Esophagus (tissue), 2 donors: ENCODE results near the gene MBNL2. TPM values are rescaled to one million over a fixed set of nuclear protein-coding genes. Genes with fewer than 3 reads are reported as not detected.

Experiments used
- H3K27ac ChIP-seq, 2 donors: one replicate each; pipeline ENCODE4 v1.5.1; 2013; ENCODE audit warnings: low read depth in 2 of 2, mild to moderate bottlenecking in 2 of 2, inconsistent platforms in 1 of 2, low read length in 1 of 2, moderate library complexity in 1 of 2
- H3K27me3 ChIP-seq, 2 donors: one replicate each; pipeline ENCODE4 v1.6.1; 2013; ENCODE audit warnings: low read length in 2 of 2, control low read depth in 1 of 2, mild to moderate bottlenecking in 1 of 2; ENCODE audit not compliant: insufficient read depth in 2 of 2, control insufficient read depth in 1 of 2
- H3K36me3 ChIP-seq, 2 donors: one replicate each; pipeline ENCODE4 v1.6.1; 2013; ENCODE audit warnings: low read length in 1 of 2; ENCODE audit not compliant: control insufficient read depth in 2 of 2, insufficient read depth in 2 of 2
- H3K4me1 ChIP-seq, 2 donors: one replicate each; pipeline ENCODE4 v1.6.1; 2013; ENCODE audit warnings: low read length in 1 of 2; ENCODE audit not compliant: control insufficient read depth in 2 of 2, insufficient read depth in 2 of 2
- H3K4me3 ChIP-seq, 2 donors: one replicate each; pipeline ENCODE4 v1.5.1; 2013; ENCODE audit warnings: low read length in 2 of 2, mild to moderate bottlenecking in 2 of 2, low read depth in 1 of 2, moderate library complexity in 1 of 2
- H3K9me3 ChIP-seq, 2 donors: one replicate each; pipeline ENCODE4 v1.6.1; 2013; ENCODE audit warnings: mild to moderate bottlenecking in 2 of 2, low read depth in 1 of 2, low read length in 1 of 2, moderate library complexity in 1 of 2; ENCODE audit not compliant: control insufficient read depth in 2 of 2, insufficient read depth in 1 of 2
- WGBS, 2 donors: extraction: QIAGEN DNeasy Blood & Tissue Kit; methylation state at CpG; one replicate each; pipeline ENCODE4 v1.1.7; 2013; 5-methylcytosine and 5-hydroxymethylcytosine counted together
- polyA plus RNA-seq, 2 donors: library from polyadenylated mRNA; stranded (reverse); fragments of 200-250 nt; gene quantifications; one replicate each; pipeline ENCODE4 v1.2.3, GENCODE V29; 2013
- donor health status: healthy with polysubstance abuse.
- donor health status: Bipolar disorder and iron deficiency.

Gene MBNL2
- polyA plus RNA-seq, 2 donors = 4.9 to 10.3 TPM

DNA sequence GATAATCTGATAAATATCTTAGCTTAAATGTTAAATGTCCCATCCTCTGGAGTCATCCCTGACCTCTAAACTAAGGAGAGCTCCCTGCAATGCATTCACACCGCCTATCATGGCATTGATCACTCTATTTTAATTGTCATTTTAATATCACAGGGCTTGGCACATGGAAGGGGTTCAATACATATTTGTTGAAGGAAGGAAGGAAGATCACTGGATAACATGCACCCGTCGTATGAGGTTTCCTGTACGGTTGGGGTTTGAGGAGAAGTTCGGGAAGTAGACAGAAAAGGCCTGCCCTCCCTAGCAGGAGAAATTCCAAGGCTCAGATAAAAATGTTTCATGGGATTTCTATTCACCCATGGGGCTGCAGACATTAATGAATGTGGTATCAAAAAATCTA lies 102.0 kb downstream of the MBNL2 start:
- WGBS, 2 donors = 90% methylated on average over 5 of the region's 5 CpGs
- H3K27me3 ChIP-seq = no peaks in the 10 kb centered on the region
- no peak overlapping the region for H3K27ac ChIP-seq
- H3K4me1 ChIP-seq = peaks cover 0 to 1% of the 10 kb centered on the region in 2 donors
- H3K36me3 ChIP-seq = peaks cover 2 to 3% of the 10 kb centered on the region in 2 donors
- H3K9me3 ChIP-seq = no peaks in the 10 kb centered on the region
- no peak overlapping the region for H3K4me3 ChIP-seq

- no peak overlapping the region for H3K27ac ChIP-seq
- H3K9me3 ChIP-seq = no peaks in the 10 kb centered on the region
- H3K4me1 ChIP-seq = peaks cover 2% of the 10 kb centered on the region in 2 donors
These were observed 103.6 kb downstream of the MBNL2 start for GRCh38 chr13:97325738-97326137.

DNA sequence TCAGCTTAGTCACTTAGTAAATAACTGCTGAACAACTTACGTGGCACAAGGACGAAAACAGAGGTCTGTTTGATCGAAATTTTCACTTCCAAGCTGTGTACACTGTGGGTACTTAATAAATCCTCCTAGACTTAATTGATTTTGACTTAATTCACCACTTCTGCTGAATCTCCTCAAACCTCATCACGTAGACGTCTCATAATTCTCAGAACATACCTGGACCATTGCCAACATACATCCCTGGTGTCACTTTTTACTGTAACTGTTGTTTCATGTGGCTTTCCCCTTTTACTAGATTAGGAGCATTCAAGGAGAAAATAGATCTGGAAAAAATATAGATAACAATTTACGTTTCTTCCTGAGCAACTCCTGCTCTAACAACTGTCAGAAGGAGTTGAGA lies 105.0 kb downstream of the MBNL2 start:
- Histone ChIP-seq H3K4me3 (no peak overlapping the region), H3K36me3 (peaks cover 2 to 3% of the 10 kb centered on the region in 2 donors), H3K4me1 (peaks cover 2% of the 10 kb centered on the region in 2 donors), H3K27me3 (no peaks in the 10 kb centered on the region), H3K9me3 (no peaks in the 10 kb centered on the region), H3K27ac (no peak overlapping the region)
- 72% methylated on average over 6 of the region's 6 CpGs for WGBS, 2 donors

More at GRCh38 chr13:97325738-97326137, 103.6 kb downstream of the MBNL2 start:
- Histone ChIP-seq H3K4me3 (no peak overlapping the region), H3K36me3 (peaks cover 2 to 3% of the 10 kb centered on the region in 2 donors), H3K27me3 (no peaks in the 10 kb centered on the region)

- Histone ChIP-seq H3K4me1 (peaks cover 2% of the 10 kb centered on the region in 2 donors), H3K4me3 (no peak overlapping the region), H3K9me3 (no peaks in the 10 kb centered on the region), H3K36me3 (peaks cover under 1 to 2% of the 10 kb centered on the region in 2 donors), H3K27me3 (no peaks in the 10 kb centered on the region), H3K27ac (no peak overlapping the region)
- WGBS, 2 donors = 42 to 54% methylated on average over 4 of the region's 4 CpGs
These were observed 105.5 kb downstream of the MBNL2 start for GRCh38 chr13:97327506-97328221.

DNA sequence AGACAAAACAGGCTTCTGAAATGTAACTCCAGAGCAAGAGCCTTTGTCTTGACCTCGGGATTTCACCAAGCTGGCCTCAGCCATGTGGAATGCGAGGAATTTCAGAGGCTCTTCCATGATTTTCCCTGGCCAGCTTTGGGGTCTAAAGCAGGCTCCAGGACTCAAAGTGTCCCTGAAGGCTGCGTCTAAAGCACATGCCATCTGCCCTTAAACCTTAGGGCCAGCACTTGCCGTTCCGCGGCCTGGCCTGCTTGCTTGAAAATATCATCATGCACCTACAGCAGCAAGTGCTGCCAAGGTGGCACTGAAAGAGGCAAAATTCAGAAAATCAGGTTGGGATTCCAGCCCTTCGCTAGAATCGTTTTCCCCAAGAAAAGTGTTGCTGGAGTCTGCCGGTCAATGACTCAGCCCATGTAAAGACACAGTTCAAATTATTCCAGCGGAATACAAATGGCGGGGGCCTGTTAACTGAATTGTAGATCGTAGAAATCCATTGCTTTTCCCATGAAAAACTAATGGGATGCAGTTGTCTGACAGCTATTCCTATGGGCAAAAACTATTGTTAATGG lies 106.2 kb downstream of the MBNL2 start:
- no peaks in the 10 kb centered on the region for H3K9me3 ChIP-seq
- 73% methylated on average over 12 of the region's 12 CpGs for WGBS, 2 donors
- H3K27ac ChIP-seq = peak overlapping the region; percentile 26 to 63
- peaks cover 0 to 2% of the 10 kb centered on the region in 2 donors for H3K36me3 ChIP-seq
- no peaks in the 10 kb centered on the region for H3K27me3 ChIP-seq
- H3K4me1 ChIP-seq = peaks cover 2% of the 10 kb centered on the region in 2 donors
- H3K4me3 ChIP-seq = no peak overlapping the region

DNA sequence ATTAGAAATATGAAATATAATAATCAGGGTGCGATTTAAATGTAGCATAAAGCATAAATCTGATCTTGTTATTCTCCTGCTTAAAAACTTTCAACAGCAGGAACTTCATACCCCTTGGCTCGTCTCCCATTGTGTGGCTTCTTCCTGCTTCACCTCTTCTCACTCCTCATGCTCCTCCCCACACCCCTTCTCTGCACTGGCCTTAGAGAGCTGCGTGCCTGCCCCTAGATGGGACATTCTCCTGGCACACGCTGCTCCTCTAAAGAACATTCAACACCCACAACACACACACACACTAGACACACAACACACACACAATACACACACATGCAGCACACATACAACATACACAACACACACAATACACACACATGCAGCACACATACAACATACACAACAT lies 107.2 kb downstream of the MBNL2 start:
- Histone ChIP-seq H3K9me3 (no peaks in the 10 kb centered on the region), H3K4me3 (no peak overlapping the region), H3K27me3 (no peaks in the 10 kb centered on the region), H3K27ac (no peak overlapping the region), H3K4me1 (peaks cover 2% of the 10 kb centered on the region in 2 donors), H3K36me3 (peaks cover 0 to 2% of the 10 kb centered on the region in 2 donors)
- WGBS, 2 donors = 61 to 65% methylated on average over 4 of the region's 4 CpGs

DNA sequence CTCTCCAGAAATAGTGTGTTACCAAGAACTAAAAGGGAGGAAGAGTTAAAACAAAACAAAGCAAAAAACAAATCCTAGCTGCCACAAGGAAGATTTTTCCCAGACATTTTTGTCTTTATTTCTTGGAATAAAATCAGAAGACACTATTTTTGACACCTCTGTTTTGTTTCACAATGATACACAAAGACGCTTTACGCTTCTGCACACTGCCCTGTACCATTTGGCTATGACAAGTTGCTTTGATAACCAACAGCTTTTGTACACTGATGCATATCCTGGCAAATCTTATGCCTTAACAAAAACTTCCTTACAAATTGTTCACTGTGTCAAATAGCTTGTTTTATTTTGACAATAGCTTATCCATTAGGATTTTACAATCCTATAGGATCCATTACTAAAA lies 108.3 kb downstream of the MBNL2 start:
- peaks cover 2 to 4% of the 10 kb centered on the region in 2 donors for H3K4me1 ChIP-seq
- no peak overlapping the region for H3K27ac ChIP-seq
- H3K36me3 ChIP-seq = peaks cover 0 to 2% of the 10 kb centered on the region in 2 donors
- 81% methylated on average over 2 of the region's 2 CpGs for WGBS, 2 donors
- no peak overlapping the region for H3K4me3 ChIP-seq
- no peaks in the 10 kb centered on the region for H3K27me3 ChIP-seq
- no peaks in the 10 kb centered on the region for H3K9me3 ChIP-seq

DNA sequence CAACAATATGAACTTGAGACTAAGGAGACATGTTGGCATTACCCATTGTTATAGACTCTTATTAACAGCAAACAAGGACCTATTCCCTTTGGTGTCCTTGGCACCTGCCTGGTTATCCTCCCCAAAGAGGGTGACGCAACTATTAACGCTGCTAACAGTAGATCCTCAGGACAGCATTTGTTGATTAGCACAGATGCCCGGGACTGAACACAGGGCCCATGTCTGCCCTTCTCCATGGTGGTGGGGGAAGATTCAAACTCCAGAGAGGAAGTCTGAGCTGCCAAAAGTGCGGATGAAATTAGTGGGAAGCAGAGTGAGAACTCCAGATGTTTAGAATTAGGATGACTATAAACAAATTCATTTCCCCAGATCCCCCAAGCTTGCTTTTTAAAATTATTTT lies 110.6 kb downstream of the MBNL2 start:
- WGBS, 2 donors = 69 to 72% methylated on average over 4 of the region's 4 CpGs
- H3K9me3 ChIP-seq = no peaks in the 10 kb centered on the region
- peaks cover 2 to 4% of the 10 kb centered on the region in 2 donors for H3K4me1 ChIP-seq
- H3K36me3 ChIP-seq = peaks cover 0 to 7% of the 10 kb centered on the region in 2 donors
- H3K4me3 ChIP-seq = no peak overlapping the region
- no peak overlapping the region for H3K27ac ChIP-seq
- no peaks in the 10 kb centered on the region for H3K27me3 ChIP-seq

DNA sequence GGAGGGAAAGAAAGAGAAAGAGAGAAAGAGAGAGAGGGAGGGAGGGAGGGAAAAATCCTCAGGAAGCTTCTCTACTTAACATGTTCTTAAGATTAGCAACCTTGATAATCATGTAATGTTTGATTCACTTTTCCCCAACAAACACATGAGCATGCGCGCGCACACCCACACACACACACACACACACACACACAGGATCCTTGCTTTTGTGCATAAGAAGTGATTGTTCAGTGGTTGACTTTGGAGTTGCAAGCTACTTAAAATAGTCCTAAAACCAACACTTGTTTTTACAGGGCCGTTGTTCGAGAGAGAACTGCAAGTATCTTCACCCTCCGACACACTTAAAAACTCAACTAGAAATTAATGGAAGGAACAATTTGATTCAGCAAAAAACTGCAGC lies 111.8 kb downstream of the MBNL2 start:
- 86 to 90% methylated on average over 6 of the region's 6 CpGs for whole genome bisulfite sequencing, 2 donors
- H3K4me3 ChIP-seq = no peak overlapping the region
- no peaks in the 10 kb centered on the region for H3K27me3 ChIP-seq
- peaks cover 4 to 6% of the 10 kb centered on the region in 2 donors for H3K4me1 ChIP-seq
- H3K9me3 ChIP-seq = no peaks in the 10 kb centered on the region
- no peak overlapping the region for H3K27ac ChIP-seq
- peaks cover 4 to 7% of the 10 kb centered on the region in 2 donors for H3K36me3 ChIP-seq

- Histone ChIP-seq H3K4me3 (no peak overlapping the region), H3K36me3 (peaks cover 4 to 7% of the 10 kb centered on the region in 2 donors), H3K4me1 (peaks cover 4 to 5% of the 10 kb centered on the region in 2 donors), H3K27me3 (no peaks in the 10 kb centered on the region), H3K9me3 (no peaks in the 10 kb centered on the region), H3K27ac (no peak overlapping the region)
- 95 to 97% methylated on average over 3 of the region's 3 CpGs for WGBS, 2 donors
These were observed 112.6 kb downstream of the MBNL2 start for GRCh38 chr13:97334690-97335089.
